GM13977 (cell line): ENCODE results near the gene MKNK2.

Experiments
- DNase-seq: peaks from one replicate; pipeline ENCODE4 v3.0.0; 2012; ENCODE audit warnings: low spot score
- in situ Hi-C: fragments of 300-500 bp; cut with MboI; formaldehyde crosslinking; loops from one replicate; pipeline ENCODE4 v1.12.0; 2022; ENCODE audit warnings: low sequenced_read_pairs, low pct_unique_long_range_greater_than_20kb, mixed read lengths, inconsistent platforms; ENCODE audit not compliant: unreplicated experiment
- TF ChIP-seq, protein P1 (sequence below): IDR thresholded peaks from 2 replicates; pipeline ENCODE4 v1.5.1; 2012; ENCODE audit warnings: mild to moderate bottlenecking, control low read depth; ENCODE audit not compliant: insufficient read depth; ENCODE audit errors: extremely low read depth, missing control alignments

MKNK2 gene

DNA sequence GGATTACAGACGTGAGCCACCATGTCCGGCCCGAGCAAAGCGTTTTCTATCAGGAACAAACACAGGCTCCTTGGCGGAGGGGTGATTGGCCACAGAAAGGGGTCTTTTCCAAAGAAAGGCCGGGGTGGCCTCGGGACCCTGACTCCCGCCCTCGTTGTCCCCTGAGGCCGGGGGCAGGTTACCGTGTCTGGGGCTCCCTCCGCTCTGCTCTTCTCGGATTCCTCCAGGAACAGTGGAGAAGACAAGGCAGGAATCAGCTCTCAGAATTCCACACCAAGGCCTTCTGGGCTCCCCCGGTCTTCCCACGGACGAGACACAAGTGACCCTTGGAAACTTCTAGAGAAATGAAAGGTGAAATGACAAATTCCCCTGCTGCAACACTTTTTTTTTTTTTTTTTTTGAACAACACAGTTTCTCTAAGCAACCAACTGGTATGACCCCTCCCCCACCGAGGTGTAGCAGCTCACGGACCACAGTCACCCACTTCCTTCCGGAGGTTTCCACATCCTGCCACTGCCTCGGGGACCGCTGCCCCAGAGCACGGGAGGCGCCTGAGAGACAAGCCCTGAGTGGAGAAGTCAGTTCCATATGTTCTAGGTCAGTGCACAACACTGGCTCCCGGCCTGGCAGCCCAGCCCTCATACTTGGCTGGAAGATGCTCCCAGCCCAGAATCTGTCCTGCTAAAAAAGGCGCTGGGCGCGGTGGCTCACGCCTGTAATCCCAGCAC, 34.1 kb upstream of the MKNK2 start:
- TF ChIP-seq, protein P1, sequence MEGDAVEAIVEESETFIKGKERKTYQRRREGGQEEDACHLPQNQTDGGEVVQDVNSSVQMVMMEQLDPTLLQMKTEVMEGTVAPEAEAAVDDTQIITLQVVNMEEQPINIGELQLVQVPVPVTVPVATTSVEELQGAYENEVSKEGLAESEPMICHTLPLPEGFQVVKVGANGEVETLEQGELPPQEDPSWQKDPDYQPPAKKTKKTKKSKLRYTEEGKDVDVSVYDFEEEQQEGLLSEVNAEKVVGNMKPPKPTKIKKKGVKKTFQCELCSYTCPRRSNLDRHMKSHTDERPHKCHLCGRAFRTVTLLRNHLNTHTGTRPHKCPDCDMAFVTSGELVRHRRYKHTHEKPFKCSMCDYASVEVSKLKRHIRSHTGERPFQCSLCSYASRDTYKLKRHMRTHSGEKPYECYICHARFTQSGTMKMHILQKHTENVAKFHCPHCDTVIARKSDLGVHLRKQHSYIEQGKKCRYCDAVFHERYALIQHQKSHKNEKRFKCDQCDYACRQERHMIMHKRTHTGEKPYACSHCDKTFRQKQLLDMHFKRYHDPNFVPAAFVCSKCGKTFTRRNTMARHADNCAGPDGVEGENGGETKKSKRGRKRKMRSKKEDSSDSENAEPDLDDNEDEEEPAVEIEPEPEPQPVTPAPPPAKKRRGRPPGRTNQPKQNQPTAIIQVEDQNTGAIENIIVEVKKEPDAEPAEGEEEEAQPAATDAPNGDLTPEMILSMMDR = no peak
- in situ Hi-C loops = no loop called here
- DNase-seq = peak; percentile 90

DNA sequence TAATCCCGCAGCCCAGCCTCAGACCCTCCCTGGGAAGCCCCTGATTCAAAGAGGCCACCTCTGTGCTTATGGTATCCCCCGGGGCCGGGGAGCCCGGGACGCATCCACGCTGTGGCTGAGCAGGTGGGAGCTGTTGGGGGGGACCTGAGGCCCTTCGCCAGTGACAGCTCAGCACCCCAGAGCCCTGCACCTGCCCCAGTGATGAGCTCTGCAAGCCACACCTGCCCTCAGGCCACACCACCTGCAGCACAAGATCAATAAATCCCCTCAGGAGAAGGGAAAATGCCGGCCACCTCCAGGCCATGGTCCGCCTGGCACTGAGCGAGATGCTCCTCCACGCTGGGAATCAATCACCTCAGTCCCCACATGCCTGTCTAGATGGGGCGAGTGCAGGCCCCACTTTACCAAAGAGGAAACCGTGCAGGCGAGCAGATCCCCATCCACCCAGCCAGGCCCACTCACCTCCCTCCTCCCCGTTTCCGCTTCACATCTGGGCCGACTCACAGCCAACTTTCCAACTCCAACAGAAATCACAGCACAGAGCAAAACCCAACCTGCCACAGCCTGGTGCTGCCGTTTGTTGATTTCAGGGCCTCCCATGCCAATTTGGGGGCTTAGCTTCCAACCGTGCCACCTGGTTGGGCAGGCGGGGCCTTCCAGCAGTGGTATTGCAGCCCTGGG, 32.3 kb upstream of the MKNK2 start:
- in situ Hi-C loops = no loop called here
- peak; percentile 63 for DNase-seq
- TF ChIP-seq, protein P1 = no peak

DNA sequence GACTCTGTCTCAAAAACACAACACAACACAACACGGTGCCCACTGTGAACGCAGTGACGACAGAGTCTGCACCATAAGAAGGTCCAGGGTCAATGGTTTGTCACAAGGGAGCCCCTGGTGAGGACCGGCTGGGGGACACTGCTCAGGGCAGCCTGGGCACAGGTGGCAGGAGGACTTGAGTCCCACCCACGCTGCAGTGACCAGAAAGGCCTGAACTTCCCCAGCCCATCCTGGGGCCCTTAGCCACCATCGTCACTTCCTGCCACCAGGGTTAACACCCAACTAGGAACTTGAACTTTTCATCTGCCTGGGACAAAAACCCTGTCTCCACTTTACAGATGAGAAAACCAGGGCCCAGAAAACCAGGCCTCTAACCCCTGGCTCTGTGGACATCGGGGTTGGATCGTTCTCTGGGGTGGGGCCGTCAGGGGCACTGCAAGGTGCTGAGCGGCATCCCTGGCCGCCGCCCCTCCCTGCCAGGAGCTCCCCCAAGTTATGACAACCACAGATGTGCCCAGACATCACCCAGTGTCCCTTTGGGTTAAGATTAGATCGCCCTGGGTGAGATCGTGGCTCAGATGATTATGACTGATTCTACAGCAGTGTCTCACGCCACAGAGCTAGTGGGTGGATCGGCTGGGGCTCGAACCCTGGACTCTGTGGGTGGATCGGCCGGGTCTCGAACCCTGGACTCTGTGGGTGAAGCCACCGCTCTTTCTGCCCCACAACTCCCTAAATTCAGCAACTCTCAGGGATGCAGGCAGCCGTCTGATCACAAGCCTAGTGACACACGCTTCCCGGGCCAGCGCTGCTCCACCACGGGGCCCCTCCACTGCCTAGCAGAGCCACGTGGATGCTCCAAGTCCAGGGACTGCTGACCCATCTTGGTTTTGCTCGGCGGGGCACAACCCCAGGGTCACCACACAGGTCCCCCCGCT, 31.1 kb upstream of the MKNK2 start:
- TF ChIP-seq, protein P1 = no peak
- in situ Hi-C loops = no loop called here

DNA sequence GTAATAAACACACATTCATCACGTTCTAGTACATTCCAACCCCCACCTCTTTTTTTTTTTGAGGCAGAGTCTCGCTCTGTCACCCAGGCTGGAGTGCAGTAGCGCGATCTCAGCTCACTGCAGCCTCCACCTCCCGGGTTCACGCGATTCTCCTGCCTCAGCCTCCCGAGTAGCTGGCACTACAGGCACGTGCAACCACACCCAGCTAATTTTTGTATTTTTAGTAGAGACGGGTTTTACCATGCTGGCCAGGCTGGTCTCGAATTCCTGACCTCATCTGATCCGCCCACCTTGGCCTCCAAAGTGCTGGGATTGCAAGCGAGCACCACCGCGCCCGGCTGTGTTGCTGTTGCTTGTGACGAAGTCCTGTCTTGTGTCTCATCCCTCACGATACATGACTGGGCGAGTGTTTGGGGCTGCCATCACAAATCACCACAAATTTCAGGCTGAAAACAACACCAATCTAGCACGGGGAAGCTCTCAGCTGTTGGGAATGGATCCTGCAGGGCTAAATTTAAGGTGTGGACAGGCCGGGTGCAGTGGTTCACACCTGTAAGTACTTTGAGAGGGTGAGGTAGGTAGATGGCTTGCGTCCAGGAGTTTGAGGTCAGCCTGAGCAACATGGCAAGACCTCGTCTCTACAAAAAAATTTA, 29.4 kb upstream of the MKNK2 start:
- in situ Hi-C loops = no loop called here
- TF ChIP-seq, protein P1 = no peak
- DNase-seq = no peak

More for the DNA sequence above, 31.1 kb upstream of the MKNK2 start:
- DNase-seq = no peak

DNA sequence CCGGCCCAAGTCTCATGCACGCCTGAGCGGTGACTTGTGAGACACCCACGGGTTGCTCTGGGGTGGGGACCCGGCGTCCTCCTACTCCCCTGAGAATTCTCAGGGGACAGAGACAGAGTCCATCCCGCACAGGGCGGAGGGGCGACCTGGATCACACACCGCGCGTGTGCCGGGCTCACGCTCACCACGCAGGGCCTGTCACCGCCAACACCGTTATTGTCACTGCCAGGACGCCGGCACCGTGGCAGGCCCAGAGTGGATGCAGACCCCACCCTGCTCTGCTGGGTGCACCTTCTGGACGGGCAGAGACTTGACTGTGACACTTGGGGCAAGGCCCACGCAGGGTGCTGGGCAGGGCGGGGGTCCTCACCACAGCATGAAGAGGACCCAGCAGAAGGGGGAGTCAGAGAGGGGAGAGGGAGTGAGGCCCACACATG, 28.8 kb upstream of the MKNK2 start:
- no peak for DNase-seq
- in situ Hi-C loops = no loop called here
- TF ChIP-seq, protein P1 = no peak
